Measurements from ENCODE around the gene TPST1.
"Not testable (repeated sequence)": the region's sequence is repeated elsewhere in the genome, so short reads cannot be mapped to it uniquely, and the experiment has no call there.

Gene TPST1

GRCh38 chr7:66189695-66190503 lies 15.2 kb upstream of the TPST1 start:
- no peak for DNase-seq

GRCh38 chr7:66190504-66190857 lies 14.7 kb upstream of the TPST1 start:
- no peak for DNase-seq

GRCh38 chr7:66193146-66193725 lies 11.9 kb upstream of the TPST1 start:
- DNase-seq = no peak

- DNase-seq = peak; percentile 54
These were observed 6.7 kb upstream of the TPST1 start for GRCh38 chr7:66198469-66198868.

DNA sequence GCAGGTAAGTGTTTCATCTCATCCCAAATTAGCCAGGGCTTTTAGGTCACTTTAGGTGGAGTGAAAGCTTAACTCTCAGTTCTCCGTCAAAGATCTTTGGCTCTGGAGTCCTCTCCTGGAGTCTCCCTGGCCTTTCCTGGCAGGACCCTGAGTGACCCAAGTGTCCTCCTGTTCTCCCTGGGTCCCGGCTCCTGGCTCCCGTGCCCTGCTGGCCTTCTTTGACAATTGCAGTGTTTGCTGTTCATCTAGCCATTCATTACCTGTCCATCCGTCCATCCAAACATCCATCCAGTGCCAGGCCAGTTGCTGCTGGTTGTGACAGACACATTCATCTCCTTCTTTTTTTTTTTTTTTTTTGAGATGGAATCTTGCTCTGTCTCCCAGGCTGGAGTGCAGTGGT lies 6.2 kb upstream of the TPST1 start:
- DNase-seq = no peak

GRCh38 chr7:66202441-66202840 lies 2.7 kb upstream of the TPST1 start:
- no peak for DNase-seq

DNA sequence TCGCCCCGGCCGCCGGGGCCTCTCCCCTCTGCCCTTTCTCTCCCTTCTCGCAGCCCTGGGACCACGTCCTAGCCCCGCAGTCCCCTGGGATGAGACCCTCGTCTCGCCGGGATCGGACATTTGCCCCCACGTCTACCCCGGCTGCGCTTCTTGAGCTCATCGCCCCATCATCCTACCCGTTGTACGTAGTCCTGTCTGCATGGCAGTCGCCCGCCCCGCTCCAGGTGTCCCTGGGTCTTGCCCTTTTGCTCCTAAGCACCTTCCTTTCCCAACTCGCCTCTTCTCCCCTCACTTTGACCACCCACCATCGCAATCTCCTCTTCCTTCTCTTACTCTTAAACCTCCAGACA lies 582 bp downstream of the TPST1 start:
- DNase-seq = no peak

GRCh38 chr7:66206119-66206933 lies 1.2 kb downstream of the TPST1 start:
- DNase-seq = no peak

DNA sequence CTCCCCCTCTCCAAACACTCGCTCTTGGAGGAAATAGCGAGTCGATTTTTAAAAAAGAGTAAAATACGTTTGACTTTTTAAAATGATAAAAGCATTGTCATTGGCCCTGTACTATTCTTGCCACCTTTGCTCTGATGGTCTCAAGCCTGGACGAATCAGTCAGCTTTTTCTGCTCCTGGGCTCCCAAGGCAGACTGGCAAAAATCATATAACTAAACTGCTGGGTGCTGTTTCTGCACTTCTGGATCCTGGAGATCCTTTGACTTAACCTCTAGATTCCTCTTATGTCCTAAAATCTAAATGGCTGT lies 1.8 kb downstream of the TPST1 start:
- no peak for DNase-seq

DNA sequence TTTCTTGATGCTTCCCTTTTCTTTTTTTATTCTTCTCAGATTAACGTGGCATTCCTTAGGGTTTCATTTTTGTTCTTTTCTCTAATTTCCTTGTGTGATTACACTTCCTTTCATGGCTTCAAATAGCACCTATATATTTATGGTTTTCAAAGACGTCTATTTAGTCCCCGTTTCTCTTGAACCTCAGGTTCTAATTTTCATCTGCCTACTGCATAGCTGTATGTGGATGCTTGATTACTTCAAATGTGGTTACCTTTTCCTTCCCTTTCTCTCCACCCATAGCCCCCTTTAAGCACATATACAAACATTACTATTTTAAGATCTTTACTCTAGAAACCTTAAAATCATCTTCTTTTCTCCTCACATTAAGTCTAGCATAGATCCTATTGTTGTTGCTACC lies 2.4 kb downstream of the TPST1 start:
- DNase-seq = no peak

- no peak for DNase-seq
These were observed 6.3 kb downstream of the TPST1 start for GRCh38 chr7:66211429-66211828.

DNA sequence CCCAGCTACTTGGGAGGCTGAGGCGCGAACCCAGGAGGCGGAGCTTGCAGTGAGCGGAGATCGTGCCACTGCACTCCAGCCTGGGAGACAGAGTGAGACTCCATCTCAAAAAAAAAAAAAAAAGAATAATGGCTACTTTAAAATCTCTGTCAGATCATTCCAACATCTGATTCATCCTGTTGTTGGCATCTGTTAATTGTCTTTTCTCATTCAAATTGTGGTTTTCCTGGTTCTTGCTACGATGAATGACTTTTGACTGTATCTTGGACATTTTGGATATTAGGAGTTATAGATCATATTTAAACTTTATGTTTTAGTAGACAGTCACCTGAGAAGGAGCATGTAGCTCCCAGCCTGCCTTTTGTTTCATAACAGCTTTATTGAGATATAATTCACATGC lies 8.5 kb downstream of the TPST1 start:
- no peak for DNase-seq

GRCh38 chr7:66216687-66217086 lies 11.6 kb downstream of the TPST1 start:
- no peak for DNase-seq

- DNase-seq = no peak
These were observed 14.7 kb downstream of the TPST1 start for GRCh38 chr7:66219805-66220204.

- no peak for DNase-seq
These were observed 16.3 kb downstream of the TPST1 start for GRCh38 chr7:66221442-66221841.

GRCh38 chr7:66227808-66228207 lies 22.7 kb downstream of the TPST1 start:
- DNase-seq = no peak

- DNase-seq = not testable (repeated sequence)
These were observed 26.4 kb downstream of the TPST1 start for GRCh38 chr7:66231326-66232216.

GRCh38 chr7:66233638-66234037 lies 28.5 kb downstream of the TPST1 start:
- DNase-seq = no peak

DNA sequence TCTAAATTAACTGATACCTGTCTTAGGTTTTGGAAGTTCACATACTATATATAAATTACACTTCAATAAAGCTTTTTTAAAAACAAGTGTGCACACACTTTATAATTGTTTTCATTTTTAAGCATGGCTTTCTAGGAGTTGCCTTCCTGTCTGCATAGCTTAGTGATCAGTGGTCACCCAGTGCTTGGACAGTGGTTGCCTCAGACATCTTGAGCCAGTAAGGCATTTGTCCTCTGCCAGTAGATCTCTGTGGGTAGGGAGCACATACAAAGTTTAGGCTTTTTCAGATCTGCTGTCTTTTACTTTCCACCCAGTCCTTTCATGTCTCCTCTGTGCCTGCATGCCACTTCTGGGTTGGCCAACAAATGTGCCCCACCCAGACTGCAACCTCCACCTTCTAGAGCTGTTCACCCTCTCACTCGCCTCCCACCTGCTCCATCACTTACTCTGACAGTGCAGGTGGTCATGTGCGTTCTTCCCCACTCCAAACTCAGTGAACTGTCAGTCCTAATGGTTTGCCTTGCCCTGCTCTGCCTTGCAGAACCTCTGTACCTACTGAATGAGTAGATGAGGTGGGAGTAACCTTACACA lies 31.7 kb downstream of the TPST1 start:
- no peak for DNase-seq

DNA sequence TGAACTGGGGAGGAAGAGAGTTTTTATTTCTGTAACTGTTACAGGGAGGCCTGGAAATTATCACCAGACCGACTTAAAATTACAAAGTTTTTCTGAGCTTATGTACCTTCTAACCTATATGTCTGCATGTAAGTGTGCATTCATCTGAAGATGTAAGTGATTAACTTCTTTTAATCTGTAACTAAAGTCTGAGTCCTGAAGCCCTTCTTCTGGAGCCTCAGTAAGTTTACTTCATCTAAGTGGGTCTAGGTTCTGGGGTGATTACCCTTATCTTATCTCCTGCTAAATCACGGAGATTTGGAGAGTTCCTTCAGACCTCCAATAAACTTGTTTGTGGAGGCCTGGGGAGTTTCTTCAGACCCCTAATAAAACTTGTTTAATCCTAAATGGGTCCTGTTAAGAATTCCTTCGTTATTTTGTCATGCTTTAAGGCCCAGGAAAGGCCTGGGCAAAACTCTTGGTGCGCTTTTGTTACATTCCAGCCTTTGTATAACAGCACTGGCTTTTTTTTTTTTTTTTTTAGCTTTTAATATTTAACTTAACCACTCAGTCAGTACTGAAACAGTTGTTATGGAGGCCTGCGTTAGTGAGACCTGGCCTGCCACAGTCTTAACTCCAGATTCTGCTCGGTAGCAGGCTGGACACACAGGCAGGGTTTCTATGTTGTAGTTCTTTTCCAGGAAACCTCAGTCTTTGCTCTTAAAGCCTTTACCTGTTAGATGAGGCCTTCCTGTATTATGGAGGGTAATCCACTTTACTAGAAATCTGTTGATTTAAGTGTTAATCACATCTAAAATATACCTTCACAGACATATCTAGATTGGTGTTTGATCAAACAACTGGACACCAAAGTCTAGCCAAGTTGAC lies 33.0 kb downstream of the TPST1 start:
- no peak for DNase-seq

DNA sequence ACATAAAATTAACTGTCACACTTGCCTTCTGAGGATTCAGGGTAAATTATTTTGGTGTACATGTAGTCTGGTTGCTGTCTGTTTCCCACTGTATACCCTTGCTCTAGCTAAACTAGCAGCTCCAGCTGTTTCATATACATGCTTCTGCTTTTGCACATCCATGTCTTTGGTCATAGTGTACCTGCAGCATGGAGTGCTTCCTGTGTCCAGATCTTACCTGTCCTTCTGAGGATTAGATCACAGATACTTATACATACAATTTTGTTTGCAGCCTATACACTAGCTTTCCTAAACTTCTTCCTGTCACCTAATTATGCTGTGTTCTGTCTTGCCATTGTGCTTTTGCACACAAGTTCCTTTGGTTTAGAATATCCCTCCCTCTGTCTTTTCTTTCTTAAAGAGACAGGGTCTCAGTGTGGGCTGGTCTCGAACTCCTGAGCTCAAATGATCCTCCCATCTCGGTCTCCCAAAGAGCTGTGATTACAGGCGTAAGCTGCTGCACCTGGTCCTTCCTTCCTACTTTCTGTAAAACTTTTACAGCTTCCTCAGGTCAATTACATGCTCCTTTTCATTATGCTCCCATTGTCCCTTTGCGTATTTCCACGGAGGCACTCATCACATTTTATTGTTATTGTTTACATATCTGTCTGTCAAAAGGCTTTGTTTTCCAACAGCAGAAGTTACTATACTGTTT lies 33.8 kb downstream of the TPST1 start:
- DNase-seq = no peak

All from left hindlimb (tissue), 1 donor.